Nephron progenitor cell (in vitro differentiated cells): ENCODE results near the gene LCE3A.
A peak's percentile ranks its signal among the peaks of the same experiment; 100 is the strongest.

Experiments
- DNase-seq: peaks from one replicate; pipeline ENCODE4 v3.0.0; 2021
- H3K27ac Mint-ChIP-seq: 2 replicates; pipeline ENCODE4 v1.8.0; 2021; ENCODE audit warnings: mild to moderate bottlenecking, moderate library complexity, mixed read lengths
- H3K27me3 Mint-ChIP-seq: 2 replicates; pipeline ENCODE4 v1.8.0; 2021; ENCODE audit warnings: mild to moderate bottlenecking, low read depth, mixed read lengths; ENCODE audit not compliant: poor library complexity
- H3K36me3 Mint-ChIP-seq: 2 replicates; pipeline ENCODE4 v1.8.0; 2021; ENCODE audit warnings: low read depth, mixed read lengths
- H3K4me1 Mint-ChIP-seq: 2 replicates; pipeline ENCODE4 v1.8.0; 2021; ENCODE audit warnings: mixed read lengths
- H3K4me3 Mint-ChIP-seq: 2 replicates; pipeline ENCODE4 v1.8.0; 2021; ENCODE audit warnings: mild to moderate bottlenecking, moderate library complexity, mixed read lengths
- H3K9me3 Mint-ChIP-seq: 2 replicates; pipeline ENCODE4 v1.8.0; 2021; ENCODE audit warnings: mild to moderate bottlenecking, moderate library complexity, mixed read lengths
- CTCF ChIP-seq: fragments of 200-600 bp; sonication (generic); IDR thresholded peaks from 2 replicates; pipeline ENCODE4 v1.5.0; 2021; ENCODE audit warnings: antibody characterized with exemption

Gene LCE3A

DNA sequence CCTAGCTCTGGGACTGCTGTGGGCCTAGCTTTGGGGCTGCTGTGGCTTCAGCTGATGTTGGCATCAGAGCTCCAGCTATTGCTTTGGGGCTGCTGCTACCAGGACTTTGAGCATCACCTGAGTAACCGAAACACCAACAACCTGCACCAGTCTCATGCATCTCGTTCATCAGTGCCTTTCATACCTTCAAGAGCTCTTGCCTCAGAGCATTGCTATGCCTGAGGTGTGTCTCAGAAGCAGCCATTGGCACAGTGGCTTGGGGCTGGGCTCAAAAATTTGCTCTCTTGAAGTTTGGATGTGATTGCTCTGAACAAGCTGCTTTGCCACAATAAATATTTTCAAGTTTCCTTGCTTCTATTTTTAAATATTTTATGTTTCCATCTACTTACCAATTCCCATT, 33.6 kb upstream of the LCE3A start:
- no peaks in the 10 kb centered on the region for H3K36me3 Mint-ChIP-seq
- no peak overlapping the region for H3K27ac Mint-ChIP-seq
- TF ChIP-seq CTCF = no peak
- H3K4me3 Mint-ChIP-seq = no peak overlapping the region
- no peaks in the 10 kb centered on the region for H3K4me1 Mint-ChIP-seq
- no peaks in the 10 kb centered on the region for H3K27me3 Mint-ChIP-seq
- DNase-seq = no peak
- H3K9me3 Mint-ChIP-seq = peaks cover 80% of the 10 kb centered on the region

DNA sequence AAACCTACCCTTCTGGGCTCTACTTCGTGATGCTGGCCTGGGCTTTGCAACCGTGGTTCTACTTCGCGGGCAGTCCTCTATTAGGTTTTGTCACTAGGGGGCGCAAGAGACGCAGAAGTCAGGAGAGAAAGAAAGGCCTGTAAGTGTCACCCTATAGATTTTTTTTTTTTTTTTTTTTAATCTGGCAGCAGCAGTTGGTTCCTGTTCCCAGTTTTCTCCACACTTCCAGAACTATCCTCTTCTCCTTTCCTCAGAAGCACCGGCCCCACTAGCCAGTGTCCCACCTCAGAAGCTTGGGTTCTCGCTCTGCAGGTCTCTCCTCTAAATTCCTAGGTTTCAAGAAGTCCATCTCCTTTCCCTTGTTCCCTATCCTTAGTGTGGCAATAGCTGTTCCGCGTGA, 31.2 kb upstream of the LCE3A start:
- H3K36me3 Mint-ChIP-seq = no peaks in the 10 kb centered on the region

GRCh38 chr1:152646656-152647055, 23.8 kb upstream of the LCE3A start:
- no peaks in the 10 kb centered on the region for H3K36me3 Mint-ChIP-seq
- H3K27ac Mint-ChIP-seq = no peak overlapping the region
- TF ChIP-seq CTCF = no peak
- peaks cover 87% of the 10 kb centered on the region for H3K9me3 Mint-ChIP-seq
- no peak for DNase-seq
- H3K4me3 Mint-ChIP-seq = no peak overlapping the region
- H3K4me1 Mint-ChIP-seq = no peaks in the 10 kb centered on the region
- no peaks in the 10 kb centered on the region for H3K27me3 Mint-ChIP-seq

More for the DNA sequence above, 31.2 kb upstream of the LCE3A start:
- no peak overlapping the region for H3K27ac Mint-ChIP-seq
- peak; percentile 9 for TF ChIP-seq CTCF
- no peak overlapping the region for H3K4me3 Mint-ChIP-seq
- peak; percentile 12 for DNase-seq
- H3K9me3 Mint-ChIP-seq = peaks cover 85% of the 10 kb centered on the region
- H3K4me1 Mint-ChIP-seq = no peaks in the 10 kb centered on the region
- no peaks in the 10 kb centered on the region for H3K27me3 Mint-ChIP-seq

DNA sequence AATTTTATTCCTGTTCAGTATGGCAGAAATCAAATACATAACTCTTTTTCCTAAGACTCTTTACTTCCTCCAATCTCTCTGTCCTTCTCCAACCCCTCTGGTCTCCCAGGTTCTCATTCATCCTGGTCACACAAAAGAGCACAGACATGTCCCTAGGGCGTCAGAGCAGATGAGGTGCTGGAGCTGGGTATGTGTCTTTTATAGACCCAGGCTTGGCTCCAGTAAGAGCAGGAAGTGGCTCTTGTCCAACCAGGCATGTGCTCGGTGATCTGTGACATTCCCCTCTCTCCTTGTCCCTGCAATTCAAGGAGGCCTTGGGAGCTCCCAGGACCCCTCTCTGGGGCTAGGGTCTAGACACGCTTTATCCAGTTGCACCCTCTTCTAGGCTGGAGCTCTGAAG, 22.2 kb upstream of the LCE3A start:
- H3K36me3 Mint-ChIP-seq = no peaks in the 10 kb centered on the region
- no peaks in the 10 kb centered on the region for H3K4me1 Mint-ChIP-seq
- H3K27me3 Mint-ChIP-seq = no peaks in the 10 kb centered on the region
- no peak overlapping the region for H3K4me3 Mint-ChIP-seq
- no peak for DNase-seq
- no peak overlapping the region for H3K27ac Mint-ChIP-seq
- H3K9me3 Mint-ChIP-seq = peaks cover 84% of the 10 kb centered on the region
- TF ChIP-seq CTCF = no peak

DNA sequence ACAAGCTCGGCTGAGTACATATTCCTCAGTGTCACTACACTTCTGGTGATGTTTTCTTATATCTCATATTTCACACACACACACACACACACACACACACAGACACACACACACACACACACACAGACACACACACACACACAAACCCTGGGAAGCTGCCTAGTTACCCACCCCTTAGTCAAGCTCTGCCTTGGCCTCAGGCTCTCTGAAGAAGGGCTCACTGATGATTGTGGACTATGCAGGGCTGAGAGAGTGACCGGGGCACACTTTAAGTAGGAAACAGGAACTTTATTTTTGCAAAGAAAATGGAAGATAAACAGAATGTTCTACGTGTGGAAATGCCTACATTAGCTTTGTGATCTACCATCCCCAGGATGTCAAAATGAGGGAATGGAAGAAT, 21.0 kb upstream of the LCE3A start:
- peaks cover 86% of the 10 kb centered on the region for H3K9me3 Mint-ChIP-seq
- no peak for DNase-seq
- H3K4me3 Mint-ChIP-seq = no peak overlapping the region
- H3K27ac Mint-ChIP-seq = no peak overlapping the region
- TF ChIP-seq CTCF = no peak
- no peaks in the 10 kb centered on the region for H3K27me3 Mint-ChIP-seq
- H3K36me3 Mint-ChIP-seq = no peaks in the 10 kb centered on the region
- no peaks in the 10 kb centered on the region for H3K4me1 Mint-ChIP-seq

DNA sequence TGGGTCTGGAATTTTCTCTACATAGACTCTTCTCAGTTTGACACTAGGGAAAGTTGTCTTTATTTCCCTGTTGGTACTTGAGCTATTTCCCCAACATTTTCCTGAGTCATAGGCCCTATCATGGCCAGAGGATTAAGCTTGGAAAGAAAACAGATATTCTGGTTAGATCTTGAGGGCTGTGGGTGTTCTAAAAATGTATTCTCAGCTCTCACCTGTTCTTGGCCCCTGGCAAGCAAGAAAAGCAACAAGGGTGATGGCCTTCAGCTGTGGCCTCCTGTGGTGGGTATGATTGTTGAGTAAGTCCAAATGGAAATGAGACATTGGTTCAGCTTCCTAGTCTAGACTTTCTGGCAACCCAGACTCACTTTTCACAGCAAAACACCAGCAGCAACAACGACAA, 17.4 kb upstream of the LCE3A start:
- no peak for DNase-seq
- Mint-ChIP-seq H3K4me3 (no peak overlapping the region), H3K4me1 (no peaks in the 10 kb centered on the region), H3K27me3 (peaks cover 1% of the 10 kb centered on the region), H3K9me3 (peaks cover 90% of the 10 kb centered on the region), H3K27ac (no peak overlapping the region), H3K36me3 (no peaks in the 10 kb centered on the region)
- no peak for TF ChIP-seq CTCF
